NCI-H1417 treated with DMSO at 0.1 percent for 48 hours (cell line): Measurements from ENCODE around the gene MMP1.

Experiments used
- DNase-seq: peaks from one replicate; lab custom pipeline; 2025; lab: John Stamatoyannopoulos, UW

MMP1 gene

DNA sequence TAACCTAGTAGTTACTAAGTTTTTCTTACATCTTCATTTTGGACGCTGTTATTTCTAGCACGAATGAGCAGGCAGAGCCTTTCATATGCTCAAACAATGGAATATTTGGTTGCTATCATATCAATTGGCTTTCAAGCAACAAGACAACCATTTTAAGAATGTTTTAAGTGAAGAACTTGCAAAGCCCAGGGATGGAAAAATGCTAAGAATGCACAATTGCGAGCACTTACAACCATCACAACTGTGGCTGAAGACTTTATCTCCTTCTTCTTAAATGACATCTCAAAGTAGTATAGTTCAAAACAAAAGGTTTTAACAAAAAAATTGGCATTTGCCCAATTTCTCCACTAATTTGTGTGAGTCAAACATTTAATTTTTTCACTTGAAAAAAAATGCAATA, 8.3 kb upstream of the MMP1 start:
- no peak for DNase-seq

DNA sequence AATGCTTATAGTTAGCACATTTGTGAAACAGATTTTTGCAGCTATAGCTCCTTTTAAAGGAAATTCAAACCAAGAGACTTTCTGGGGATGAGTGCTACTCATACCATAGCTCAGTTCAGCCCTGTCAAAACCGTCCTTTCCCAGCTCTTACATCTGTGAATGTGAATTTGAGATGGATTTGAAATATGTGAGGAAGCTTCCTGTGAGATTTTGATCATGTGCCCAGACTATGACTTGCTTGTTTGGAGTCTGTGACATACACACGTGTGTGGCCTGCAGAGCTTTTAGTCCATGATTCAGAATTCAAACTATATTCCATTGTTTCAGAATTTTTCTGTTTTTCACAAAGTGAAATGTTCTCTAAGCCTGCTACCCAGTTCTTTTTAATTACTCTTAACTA, 4.4 kb upstream of the MMP1 start:
- no peak for DNase-seq

DNA sequence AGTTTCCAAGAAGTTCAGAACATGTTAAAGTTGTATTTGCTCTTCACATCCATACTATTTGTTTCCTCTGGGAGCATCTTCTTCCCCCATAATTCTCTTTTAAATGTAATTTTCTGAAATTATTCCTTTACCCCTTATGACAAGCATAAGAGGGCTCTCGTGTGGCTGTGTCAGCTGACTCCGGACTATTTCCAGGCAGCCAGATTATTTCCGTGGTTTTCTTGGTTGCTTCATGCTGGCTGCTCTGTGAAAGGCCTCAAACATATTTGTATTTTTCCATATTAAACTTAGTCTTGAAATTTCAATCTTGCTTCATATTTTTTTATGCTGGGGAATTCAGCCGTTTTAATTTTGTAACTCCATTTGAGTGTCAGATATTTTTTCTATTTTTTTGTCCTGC, 2.8 kb upstream of the MMP1 start:
- no peak for DNase-seq

DNA sequence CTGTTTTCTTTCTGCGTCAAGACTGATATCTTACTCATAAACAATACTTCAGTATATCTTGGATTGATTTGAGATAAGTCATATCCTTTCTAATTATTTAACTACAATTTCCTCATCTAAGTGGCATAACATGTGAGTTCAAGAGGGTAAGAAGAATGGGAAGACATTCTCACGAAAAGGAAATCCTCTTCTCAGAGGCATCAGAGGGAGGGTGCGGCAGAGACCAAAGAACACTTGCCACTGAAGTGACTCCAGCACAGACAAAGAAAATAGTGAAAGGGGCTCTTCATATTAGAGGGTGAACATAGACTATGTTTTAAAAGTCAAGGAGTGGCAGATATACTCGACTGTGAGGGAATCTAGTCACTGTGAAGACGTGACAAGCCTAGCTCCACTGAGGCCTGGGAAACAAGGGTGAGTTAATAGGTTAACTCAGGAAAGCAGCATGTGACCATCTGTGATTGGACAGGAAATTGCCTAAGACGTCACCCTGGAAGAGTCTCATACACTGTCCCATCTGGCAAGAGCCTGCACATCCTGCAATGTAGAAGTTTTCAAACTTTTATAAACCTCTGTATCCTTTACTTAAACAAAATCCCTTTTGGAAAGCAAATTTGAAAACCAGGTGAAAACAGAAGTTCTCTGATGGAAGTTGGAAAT, 1.9 kb upstream of the MMP1 start:
- no peak for DNase-seq

DNA sequence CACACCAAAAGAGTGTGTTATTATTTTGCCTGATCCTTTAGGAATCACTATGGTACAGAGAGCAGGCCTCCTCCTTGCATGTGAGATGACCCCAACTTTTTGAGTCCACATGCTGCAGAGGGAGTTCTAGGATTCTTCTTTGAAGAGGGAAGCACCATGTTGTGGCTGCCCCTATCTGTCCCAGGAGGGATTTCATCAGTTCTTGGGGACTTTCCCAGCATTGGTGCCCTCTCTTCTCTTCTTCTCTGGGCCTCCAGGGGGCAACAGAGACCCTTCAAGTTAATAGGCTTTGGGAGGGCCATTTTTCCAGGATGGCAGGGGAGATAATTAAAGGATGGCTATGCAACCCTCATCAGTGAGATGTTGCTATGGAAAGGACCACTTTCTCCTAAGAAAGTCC, 3.6 kb downstream of the MMP1 start:
- DNase-seq: no peak

DNA sequence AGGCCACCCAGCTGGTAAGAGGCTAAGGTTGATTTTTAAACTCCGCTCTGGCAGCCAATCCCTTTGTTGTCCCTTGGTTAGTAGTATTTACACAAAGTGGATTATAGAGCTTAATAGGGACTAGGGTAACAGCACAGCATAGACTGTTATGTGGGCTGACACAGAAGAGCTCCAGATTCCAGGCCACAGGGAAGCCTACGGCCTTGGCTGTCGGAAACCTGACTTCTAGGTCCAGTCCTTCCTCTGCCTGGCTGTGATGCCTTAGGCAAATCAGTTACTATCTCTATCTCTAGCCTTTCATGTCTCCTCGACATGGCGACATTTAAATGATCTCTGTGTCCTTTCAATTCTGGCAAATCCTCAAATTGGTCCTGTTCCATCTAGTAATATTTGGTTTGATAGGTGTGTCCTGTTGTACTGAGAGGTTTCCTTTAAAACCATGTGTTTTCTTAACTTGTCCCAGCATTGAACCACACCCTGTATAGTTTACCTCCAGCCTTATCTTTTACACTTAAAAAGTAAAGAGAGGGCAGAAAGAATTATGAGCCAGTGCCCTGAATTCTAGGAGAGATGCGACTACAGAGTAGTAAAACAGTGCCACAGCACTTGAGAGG, 4.2 kb downstream of the MMP1 start:
- DNase-seq: no peak

DNA sequence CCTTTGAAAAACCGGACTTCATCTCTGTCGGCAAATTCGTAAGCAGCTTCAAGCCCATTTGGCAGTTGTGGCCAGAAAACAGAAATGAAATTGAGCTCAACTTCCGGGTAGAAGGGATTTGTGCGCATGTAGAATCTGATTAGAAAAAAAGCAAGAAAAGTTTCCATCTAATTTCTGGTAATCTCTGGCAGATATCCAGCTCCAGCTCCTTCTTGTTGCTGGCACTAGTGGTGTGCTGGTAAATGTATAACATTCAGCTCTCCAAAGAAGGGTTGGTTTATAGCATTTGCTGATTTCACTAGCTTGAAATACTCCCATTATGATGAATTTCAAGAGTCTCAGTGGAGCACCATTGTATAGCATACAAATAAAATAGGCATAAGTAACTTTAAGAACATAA, 5.4 kb downstream of the MMP1 start:
- no peak for DNase-seq

DNA sequence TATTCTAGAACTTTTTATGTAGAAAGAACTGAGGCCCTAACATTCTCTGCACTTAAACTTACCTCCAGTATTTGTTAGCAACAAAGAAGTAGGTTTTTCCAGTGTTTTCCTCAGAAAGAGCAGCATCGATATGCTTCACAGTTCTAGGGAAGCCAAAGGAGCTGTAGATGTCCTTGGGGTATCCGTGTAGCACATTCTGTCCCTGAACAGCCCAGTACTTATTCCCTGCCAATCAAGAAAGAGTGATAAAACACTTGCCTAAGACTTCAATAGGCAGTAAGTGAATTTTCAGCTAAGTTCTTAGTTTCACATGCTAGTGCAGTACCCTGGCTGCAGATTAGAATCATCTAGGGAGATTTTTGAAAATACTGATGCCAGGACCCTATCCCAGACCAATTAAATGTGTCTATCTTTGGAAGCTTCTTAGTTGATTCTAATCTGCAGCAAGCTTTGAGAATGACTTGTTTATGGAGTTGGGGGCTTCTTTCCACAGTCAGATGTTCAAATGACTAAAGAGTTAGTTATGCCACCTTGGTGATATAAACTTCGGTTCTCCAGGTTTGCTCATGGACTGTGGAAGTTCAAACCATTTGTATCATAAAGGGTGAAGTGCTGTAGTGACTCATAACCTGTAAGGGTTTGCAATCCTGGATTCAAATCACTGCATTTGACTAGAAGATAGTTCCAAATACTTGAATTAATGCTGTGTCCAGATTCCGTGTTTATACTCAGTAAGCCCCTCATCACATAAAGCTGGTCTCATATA, 6.5 kb downstream of the MMP1 start:
- no peak for DNase-seq

DNA sequence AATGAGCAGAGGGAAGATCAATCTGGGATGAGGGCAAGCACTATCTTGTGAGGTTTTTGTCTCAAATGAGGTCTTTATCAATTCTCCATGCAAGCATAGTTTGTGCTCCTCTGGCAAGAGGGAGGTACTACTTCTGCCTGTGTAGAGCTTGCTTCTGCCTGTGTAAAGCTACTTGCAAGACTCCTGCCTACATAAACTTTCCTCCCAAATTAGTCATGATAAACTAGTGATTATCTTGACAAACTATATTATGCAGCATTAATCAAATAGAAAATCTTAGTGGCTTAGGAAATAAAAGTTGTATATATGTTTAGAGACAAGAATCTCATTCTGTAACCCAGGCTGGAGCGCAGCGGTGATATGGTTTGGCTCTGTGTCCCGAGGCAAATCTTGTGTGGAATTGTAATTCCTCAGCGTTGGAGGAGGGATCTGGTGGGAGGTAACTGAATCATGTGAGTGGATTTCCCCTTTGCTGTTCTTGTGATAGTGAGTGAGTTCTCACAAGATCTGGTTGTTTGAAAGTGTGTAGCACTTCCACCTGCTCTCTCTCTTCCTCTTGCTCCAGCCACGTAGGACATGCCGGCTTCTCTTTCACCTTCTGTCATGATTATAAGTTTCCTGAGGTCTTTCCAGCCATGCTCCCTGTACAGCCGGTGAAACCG, 9.5 kb downstream of the MMP1 start:
- no peak for DNase-seq

DNA sequence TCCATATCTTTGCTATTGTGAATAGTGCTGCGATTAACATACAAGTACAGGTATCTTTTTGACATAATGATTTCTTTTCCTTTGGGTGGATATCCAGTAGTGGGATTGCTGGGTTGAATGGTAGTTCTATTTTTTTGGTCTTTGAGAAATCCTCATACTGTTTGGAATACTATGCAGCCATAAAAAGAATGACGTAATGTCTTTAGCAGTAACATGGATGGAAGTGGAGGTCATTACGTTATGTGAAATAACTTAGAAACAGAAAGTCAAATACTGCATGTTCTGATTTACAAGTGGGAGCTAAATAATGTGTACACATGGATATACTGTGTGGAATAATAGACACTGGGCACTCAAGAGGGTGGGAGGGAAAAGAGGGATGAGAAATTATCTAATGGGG, 13.6 kb downstream of the MMP1 start:
- no peak for DNase-seq

DNA sequence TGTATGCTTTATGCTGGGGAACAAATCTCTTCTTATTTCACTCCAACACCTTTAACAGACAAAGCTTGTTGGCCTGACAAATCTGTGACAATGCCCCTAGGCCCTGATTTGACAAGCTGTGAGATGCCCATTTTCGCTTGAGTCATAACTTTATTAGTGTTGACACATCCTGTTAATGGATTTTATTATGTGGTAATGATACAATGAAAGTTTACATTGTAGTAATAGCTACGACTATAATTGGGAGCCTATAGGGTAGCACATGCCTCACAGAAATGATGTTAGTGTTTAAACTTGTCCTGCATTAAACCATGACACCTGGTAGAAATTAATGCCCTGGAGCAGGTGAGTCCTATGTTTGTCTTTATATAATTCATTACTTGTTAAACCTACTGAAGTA, 14.2 kb downstream of the MMP1 start:
- peak; percentile 97 for DNase-seq

DNA sequence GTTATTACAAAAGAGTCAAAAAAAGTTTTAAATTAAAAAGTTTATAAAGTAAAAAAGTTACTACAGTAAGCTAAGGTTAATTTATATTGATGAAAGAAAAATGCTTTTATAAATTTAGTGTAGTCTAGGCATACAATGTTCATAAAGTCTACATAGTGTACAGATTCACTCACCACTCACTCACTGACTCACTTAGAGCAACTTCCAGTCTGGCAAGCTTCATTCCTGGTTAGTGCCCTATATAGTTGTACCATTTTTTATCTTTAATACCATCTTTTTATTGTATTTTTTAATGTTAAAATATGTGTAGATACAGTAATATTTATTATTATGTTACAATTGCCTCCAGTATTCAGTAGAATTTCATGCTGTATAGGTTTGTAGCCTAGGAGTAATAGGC, 14.9 kb downstream of the MMP1 start:
- DNase-seq: no peak

DNA sequence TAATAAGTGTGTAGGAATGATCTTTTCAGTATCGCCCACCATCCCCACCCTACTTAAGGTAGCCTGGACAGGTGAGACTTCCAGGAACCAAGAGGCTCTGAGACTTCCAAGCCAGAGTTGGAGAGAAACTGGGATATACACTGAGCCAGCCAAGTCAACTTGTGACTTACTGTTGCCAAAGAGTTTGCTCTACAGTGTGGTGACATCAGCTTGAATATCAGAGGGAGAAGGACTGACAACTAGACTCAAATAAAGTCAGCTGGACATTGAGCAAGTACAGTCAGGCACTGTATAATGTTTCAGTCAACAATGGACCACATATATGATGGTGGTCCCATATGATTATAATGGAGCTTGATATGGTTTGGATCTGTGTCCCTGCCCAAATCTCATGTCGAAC, 16.3 kb downstream of the MMP1 start:
- no peak for DNase-seq

DNA sequence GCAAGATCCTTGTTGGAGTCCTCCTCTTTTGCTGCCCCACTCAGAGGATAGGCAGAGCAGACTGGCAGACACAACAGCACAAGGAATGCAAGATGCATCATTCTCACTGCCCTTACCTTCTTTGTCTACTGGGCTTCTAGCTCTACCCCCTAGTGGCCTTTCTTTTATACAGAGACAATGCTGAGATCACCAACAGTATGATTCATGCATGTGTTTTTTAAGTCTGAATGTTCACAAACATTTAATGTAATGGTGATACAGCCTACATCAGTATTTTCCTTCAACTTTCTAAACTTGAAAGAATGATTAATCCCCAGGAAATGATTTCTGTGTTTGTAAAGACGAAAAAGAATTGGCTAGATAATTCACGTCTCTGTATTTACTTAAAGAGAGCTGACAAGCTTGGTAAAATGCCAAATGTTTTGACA, 17.5 kb downstream of the MMP1 start, which contains the start of gene MMP10:
Gene MMP10, minus strand, starts transcription at position 138 of the 428 bp plus-strand sequence. Its CDS starts 37 bp downstream, at position 101.
- peak; percentile 89 for DNase-seq

DNA sequence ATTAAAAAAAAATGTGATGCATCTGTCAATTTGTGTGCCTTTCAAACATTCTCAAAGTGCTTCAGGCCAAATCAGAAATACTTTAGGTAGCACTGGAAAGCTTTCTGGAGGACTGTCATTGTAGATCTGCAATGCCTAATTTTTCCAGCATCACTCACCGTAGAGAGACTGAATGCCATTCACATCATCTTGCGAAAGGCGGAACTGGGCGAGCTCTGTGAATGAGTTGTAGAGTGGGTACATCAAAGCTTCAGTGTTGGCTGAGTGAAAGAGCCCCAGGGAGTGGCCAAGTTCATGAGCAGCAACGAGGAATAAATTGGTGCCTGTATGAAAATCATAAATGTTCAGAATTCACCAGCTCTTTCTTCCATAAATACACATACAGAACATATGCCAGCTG, 21.5 kb downstream of the MMP1 start:
- DNase-seq: no peak

DNA sequence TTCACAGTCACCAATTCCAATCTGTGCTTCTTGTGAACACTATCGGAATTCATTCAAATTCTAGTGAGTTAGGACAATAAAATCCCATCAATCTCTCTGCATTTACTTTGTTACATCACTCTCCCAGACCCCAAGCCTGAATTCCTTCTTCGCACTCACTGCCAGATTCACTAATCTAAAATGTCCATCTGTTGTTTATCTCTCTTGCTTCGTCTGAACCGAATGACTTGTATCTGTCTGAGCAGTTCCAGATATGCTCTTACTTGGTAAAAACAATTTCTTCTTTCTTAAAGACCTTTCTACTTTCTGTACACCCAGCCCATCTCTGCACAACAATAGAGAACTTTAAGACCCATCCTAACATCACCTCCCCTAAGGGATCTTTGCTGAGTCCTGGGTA, 24.6 kb downstream of the MMP1 start:
- DNase-seq: no peak

DNA sequence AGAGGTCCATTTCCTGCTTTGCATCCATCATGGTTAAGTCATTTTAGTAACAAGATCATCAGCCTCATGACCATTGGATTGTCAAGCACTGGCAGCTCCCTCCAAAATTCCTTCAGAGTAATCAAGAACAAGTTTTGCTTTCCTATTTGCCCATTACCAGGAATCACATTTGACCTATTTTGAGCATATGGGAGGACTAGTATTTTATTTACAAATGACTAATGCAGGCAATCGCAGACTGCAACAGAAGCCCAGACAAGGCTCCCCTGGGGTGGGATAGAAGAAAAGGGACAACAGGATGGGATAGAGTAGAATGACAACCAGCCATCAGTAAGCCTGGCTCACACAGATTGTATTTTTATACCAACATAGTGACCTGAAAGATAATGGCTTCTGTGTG, 26.6 kb downstream of the MMP1 start:
- no peak for DNase-seq

DNA sequence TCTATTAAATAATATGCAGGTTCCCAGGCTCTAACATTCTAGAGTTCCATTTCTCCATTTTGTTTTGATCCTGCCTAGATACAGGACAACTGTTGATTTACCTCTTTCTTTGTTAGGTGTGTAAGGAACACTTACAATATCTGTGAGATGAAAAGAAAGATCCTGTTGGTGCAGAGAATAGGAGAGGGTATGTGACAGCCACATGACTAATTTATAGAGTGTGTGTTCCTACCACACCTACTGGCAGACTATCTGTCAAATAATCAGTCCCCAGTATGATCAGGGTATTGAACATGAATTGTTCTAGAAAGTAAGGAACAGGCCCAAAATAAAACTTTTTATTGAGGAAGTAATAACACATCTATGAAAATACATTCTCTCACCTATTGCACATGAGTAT, 27.8 kb downstream of the MMP1 start:
- no peak for DNase-seq

DNA sequence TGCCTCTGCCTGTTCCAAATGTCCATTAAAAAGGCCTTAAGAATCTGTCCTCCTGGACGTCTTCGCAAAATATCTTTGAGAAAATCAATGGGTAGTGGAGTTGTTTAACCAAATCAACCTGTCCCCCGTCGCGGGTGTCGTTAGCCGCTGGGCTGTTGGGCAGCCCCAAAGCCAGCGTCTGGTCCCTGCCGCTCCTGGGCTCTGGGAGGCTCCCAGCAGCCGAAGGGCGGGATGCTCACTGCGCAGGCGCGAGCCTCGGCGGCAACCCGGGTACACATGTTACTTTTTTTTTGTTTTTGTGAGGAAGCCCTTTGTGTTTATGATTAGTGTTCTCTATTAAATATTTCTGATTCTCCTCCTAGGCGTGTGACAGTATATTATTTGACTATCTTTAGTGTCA, 30.2 kb downstream of the MMP1 start:
- no peak for DNase-seq

DNA sequence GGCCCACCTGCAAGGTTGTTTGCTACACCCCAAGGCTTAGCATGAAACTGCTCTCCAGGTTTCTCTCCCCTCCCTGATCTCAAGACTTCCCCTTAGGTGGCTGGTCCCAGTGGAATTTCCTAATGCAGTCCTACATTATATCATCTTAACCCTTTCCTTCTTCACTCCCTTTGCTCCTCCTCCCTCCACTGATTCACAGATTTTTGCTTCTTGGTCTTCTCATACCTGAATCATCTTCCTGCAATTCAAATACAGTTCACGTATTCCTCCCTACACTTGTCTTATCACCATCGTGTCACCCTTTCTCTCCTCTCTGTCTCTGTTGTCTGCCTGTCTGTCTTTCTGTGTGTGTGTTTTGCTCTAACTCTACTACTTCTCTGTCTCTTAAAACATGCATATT, 34.5 kb downstream of the MMP1 start:
- DNase-seq: no peak

DNA sequence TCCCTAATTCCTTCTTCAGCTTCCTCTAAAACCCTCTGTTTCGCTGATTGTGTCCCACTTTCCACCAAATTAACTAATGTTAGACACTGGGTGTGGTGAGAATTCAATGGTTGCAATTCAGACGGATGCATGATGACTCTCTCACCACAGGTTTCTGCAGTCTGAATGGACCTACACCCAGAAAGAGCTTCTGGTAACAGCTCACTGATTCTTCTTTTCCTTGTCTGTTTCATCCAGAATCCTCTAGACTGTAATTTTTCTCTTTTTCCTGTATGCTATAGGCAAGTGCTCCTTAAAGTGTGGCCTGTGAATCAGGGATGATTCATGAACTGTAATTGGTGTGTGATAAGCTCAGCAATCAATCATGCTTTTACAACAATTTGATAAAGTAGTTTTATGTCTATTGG, 35.6 kb downstream of the MMP1 start:
- DNase-seq: no peak

DNA sequence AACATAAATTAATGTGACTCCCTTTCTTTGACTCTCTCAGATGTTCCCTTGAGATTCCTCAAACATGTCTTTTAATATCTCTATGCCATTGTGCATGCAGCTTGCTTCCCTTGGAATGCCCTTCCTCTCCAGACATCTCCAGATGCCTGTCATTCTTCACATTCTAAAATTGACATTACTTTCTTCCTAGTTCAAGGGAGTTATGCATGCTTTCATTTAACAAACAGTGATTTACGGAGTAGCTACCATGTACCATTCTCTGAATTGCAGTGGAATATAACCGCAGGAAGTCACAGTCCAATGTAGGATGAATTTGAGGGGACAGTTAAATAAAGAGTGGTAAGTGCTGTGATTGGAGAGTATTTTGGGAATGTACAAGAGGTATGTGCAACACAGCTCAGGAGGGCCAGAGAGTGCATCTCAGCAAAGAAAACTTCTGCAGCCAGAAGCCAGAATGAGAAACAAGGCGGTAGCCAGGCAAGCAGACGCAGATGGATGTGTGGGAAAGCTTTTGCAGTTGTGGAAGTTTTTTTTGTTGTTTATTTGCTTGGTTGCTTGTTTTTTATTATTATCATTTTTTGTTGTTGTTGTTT, 36.2 kb downstream of the MMP1 start:
- no peak for DNase-seq
